Dermis blood vessel endothelial cell (primary cell): ENCODE data around the gene DDX41. TPM values are rescaled to one million over a fixed set of nuclear protein-coding genes. Genes with fewer than 3 reads are reported as not detected.
"Not testable (repeated sequence)": the region's sequence is repeated elsewhere in the genome, so short reads cannot be mapped to it uniquely, and the experiment has no call there.

ENCODE experiments used
- DNase-seq: peaks from one replicate; pipeline ENCODE4 v3.0.0; 2010
- total RNA-seq: library from RNA; depleted of rRNA; stranded (reverse); fragments of >200 nt; gene quantifications from 2 replicates; pipeline ENCODE4 v1.2.3, GENCODE V29; 2014

The DDX41 gene
- total RNA-seq, 1 donor from 2014 or later, result 68.2 TPM

- peak; percentile 87 for DNase-seq
These were observed 20.9 kb upstream of the DDX41 start for GRCh38 chr5:177537389-177538361.

GRCh38 chr5:177536386-177536785, 19.6 kb upstream of the DDX41 start:
- DNase-seq, result no peak

GRCh38 chr5:177535125-177535524, 18.4 kb upstream of the DDX41 start:
- no peak for DNase-seq

- DNase-seq, result not testable (repeated sequence)
These were observed 17.7 kb upstream of the DDX41 start for GRCh38 chr5:177534433-177534832.

- DNase-seq, result no peak
These were observed 14.6 kb upstream of the DDX41 start for GRCh38 chr5:177531209-177531940.

- DNase-seq, result no peak
These were observed 13.9 kb upstream of the DDX41 start for GRCh38 chr5:177530638-177531037.

GRCh38 chr5:177529247-177530203, 12.8 kb upstream of the DDX41 start:
- no peak for DNase-seq

- no peak for DNase-seq
These were observed 11.9 kb upstream of the DDX41 start for GRCh38 chr5:177528631-177529030.

GRCh38 chr5:177527595-177527994, 10.8 kb upstream of the DDX41 start:
- no peak for DNase-seq

GRCh38 chr5:177526791-177527190, 10.0 kb upstream of the DDX41 start:
- no peak for DNase-seq

GRCh38 chr5:177526191-177526590, 9.4 kb upstream of the DDX41 start:
- no peak for DNase-seq

GRCh38 chr5:177524941-177525655, 8.3 kb upstream of the DDX41 start:
- no peak for DNase-seq

- no peak for DNase-seq
These were observed 7.8 kb upstream of the DDX41 start for GRCh38 chr5:177524539-177524900.

- DNase-seq, result no peak
These were observed 7.2 kb upstream of the DDX41 start for GRCh38 chr5:177523711-177524538.

- DNase-seq, result no peak
These were observed 4.3 kb upstream of the DDX41 start for GRCh38 chr5:177520916-177521513.

- no peak for DNase-seq
These were observed 3.5 kb upstream of the DDX41 start for GRCh38 chr5:177520271-177520670.

- DNase-seq, result no peak
These were observed 2.9 kb upstream of the DDX41 start for GRCh38 chr5:177519463-177520235.

GRCh38 chr5:177515580-177515979, 1.2 kb downstream of the DDX41 start:
- DNase-seq, result no peak

GRCh38 chr5:177514541-177514940, 2.2 kb downstream of the DDX41 start:
- DNase-seq, result no peak

GRCh38 chr5:177513500-177513899, 3.3 kb downstream of the DDX41 start:
- DNase-seq, result no peak
